GM19043 (cell line): ENCODE data around the gene SLC23A3.

ENCODE experiments used
- ATAC-seq: cut with Tn5 transposase; IDR thresholded peaks from one replicate; pipeline ENCODE4 v1.9.1; 2021; ENCODE audit warnings: low read depth; ENCODE audit not compliant: unreplicated experiment

The SLC23A3 gene

DNA sequence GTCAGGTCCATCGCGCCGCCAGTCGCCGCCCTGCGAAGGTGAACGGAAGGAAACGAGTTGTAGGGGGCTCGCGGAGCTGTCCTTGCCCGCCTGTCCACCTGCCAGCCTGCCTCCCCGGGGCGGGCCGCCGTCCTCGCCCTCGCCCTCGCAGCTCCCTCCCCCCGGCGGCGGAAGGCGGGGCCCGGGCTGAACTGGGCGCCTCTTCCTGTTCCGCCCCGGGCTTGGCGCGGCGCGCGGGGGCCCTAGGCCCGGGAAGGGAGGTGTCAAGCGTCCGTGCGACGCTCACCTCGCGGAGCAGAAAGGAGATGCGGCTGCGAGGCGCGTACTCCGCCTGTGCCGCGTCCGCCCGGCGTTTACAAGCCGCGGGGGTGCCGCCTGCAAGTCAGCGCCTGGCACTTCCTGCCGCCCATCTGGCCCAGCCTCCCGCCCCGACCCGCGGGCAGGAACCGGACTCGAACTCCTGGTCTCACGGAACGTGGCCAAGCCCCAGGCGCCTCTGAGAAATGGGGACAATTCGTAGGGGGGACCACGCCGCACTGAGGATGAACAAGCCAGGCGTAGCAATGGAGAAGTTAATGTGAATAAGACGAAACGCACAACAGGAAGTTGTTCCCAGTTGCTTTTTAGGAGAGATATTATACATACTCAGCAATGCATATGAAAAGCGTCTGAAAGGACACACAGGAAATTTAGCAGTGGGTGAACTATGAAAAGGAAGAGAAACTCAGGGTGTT is 7.2 kb upstream of the SLC23A3 start, which contains the start of gene CNPPD1:
CNPPD1 (minus strand) TSS at position 108 of the 734 bp plus-strand sequence; CDS start at position 11, 97 bp downstream.
- peak; percentile 68 for ATAC-seq

DNA sequence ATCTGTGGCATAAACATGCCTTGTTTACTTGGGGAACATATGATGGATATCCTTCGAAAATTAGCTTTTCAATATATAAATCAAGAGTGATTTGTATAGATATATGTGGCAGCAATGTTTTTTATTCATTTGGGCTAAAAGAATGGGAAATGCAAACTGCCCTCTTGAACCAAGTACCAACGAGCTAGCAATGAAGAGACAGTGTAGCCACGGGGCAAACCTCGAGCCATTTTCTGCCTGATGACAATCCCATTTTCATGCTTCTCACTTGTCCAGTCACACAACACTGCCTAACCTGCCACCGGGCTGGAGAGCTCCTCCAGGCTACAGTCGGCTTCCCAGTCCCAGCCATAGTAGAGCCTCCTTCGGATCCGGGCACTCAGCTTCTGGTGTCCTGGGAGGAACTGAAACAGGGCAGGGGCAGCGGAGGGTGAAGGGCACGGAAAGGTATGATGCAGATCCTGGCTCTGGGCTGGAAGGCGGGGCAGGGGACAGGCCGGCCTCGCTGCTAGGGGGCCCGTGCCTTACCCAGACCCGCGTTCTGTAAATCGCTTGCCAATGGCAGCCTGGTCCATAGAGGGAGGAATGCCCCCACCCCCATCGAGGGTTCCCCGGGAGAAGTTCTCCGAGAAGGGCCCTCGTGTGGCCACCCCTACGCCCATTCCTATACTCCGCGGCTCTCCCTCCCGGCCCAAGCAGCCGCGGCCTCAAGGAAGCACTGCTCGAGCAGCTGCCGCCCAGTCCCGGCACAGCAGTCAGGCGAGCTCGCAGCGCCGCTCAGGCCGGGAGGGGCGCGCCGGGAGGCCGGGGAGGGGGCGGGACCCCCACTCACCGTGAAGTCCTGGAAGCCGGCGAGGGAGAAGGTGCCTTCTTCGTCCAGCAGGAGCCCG is 6.3 kb upstream of the SLC23A3 start:
- ATAC-seq = peak; percentile 24

GRCh38 chr2:219175486-219175885 is 5.7 kb upstream of the SLC23A3 start:
- no peak for ATAC-seq

- no peak for ATAC-seq
Measured at GRCh38 chr2:219174801-219175200, 5.0 kb upstream of the SLC23A3 start.

DNA sequence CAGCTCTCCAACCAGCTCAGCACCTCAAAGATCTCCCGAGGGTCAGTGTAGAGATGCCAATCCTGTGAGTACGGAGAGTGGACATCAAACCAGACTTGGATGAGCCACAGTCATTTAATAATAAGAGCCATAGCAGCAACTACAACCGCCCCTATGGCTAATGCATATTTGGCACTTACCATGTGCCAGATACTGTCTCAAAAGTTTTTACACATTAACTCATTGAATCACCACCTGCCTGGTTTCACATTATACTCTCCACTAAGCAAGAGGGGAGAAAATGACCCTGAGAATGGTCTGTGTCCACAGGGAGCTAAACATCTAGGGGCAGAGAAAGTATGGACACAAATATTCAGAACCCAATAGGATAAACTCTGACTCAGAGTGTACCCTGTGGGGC is 4.3 kb upstream of the SLC23A3 start:
- no peak for ATAC-seq

GRCh38 chr2:219173176-219173575 is 3.3 kb upstream of the SLC23A3 start:
- ATAC-seq = no peak

- no peak for ATAC-seq
Measured at GRCh38 chr2:219172231-219173154, 2.7 kb upstream of the SLC23A3 start.

GRCh38 chr2:219171231-219171651 is 1.4 kb upstream of the SLC23A3 start:
- no peak for ATAC-seq

DNA sequence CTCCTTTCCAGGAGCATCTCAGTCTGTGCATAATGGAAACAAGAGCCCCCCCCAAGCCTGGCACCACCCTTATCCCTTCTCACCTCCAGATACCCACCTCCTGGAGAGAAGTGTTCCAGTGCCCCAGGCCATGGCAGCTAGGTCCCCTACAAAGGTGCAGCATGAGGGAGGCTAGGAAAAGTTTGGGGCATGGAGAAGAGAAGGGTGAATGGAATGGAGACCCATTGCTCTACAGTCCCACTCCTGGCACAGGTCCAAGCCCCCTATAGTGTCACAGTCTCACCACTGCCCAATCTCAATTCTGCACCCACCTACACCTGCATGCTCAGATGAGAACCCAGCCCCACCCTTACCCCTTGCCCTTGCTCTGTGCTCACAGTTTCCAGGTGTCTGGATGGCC is 897 bp downstream of the SLC23A3 start:
- ATAC-seq = no peak

- no peak for ATAC-seq
Measured at GRCh38 chr2:219168526-219168925, 1.3 kb downstream of the SLC23A3 start.

GRCh38 chr2:219167997-219168396 is 1.8 kb downstream of the SLC23A3 start:
- no peak for ATAC-seq

DNA sequence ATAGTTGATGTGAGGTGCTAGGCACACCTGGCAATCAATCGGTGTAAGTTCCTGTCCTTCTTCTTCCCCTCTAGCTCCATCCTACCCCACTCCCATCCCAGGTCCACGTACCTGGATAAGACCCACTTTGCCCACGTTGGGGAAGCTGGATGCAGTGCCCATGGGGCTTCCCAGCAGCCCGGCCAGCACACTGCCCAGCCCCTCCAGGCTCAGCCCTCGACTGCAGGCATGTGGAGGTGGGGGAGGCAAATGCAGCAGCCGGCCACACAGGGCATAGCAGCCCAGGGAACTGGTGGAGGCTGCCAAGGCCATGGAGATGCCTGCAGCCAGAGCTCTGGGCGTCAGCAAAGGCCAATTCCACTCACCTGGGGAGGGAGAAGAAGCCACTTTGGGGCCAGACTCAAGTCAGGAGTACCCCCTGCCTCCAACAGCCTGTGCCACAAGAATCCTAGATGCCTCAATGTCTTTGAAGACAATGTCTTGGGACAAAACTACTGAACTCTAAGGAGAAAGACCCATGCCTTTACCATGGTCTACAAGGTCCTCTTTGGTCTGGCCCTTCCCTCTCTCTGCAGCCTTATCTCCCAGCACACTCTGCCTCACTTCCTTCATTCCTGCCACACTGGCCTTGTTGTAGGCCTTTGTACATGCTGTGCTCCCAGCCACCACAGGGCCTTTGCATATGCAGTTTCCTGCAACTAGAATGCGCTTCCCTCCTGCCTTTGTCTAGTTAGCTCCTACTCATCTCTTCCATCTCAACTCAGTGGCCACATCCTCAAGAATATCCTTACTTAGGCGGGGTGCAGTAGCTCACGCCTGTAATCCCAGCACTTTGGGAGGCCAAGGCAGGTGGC is 4.5 kb downstream of the SLC23A3 start:
- ATAC-seq = no peak

DNA sequence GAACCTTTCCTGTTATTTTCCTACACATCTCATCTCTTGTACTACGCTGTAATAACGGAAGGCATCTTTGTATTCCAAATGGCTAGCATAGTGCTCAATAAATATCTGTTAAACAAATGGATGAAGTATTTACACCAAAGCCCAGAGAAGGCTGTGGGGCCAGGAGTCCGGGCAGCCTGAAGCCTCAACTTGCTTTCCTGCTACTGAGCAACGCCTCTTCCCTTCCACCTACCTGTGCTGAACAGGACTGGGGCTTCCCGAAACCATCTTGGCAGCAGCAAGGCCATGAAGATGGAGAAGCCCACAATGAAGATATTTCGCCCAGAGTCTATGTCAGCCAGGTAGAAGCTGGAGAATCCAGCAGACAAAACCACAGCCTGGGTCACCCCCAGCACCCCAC is 6.7 kb downstream of the SLC23A3 start:
- no peak for ATAC-seq

DNA sequence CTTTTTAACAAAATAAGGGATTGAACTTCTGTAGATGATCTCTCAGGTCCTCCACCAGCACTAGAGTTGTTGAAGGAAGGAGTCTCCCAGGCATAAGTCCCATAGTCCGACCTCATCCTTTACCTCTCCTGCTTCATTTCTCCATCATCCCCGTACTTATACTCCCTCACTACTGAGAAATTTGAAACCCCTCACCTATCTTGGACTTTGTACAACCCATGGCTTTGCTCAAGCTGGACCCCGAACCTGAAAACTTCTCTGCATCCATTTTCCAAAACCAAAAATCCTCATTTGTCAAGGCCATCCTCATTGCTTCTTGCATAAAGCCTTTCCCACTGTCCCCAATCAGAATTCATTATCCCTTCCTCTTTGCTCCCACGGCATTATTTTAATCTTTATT is 8.7 kb downstream of the SLC23A3 start:
- no peak for ATAC-seq

GRCh38 chr2:219160186-219161017 is 9.4 kb downstream of the SLC23A3 start, which contains the start of gene NHEJ1:
Gene NHEJ1, minus strand, starts transcription at chr2:219160815. Its CDS starts 2,453 bp downstream, at chr2:219158362.
- peak; percentile 81 for ATAC-seq

- ATAC-seq = peak; percentile 2
Measured at GRCh38 chr2:219159771-219160185, 10.1 kb downstream of the SLC23A3 start.

DNA sequence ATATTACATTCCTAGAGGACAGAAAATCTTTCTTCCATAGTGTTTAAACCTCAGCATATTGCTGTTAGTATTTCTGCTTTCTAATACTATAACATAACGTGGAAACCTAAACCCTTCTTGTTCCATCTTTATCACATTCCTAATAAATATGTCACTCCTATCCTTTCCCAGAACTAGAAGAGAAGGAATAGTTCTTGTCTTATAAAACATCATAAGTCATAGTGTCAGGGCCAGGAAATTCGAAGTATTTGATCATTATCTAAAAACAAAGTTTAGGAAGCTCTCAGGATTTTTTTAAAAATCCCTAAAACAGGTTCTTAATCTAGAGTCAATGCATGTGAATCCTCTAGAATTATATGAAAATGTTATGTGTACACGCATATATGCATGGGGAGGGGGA is 11.2 kb downstream of the SLC23A3 start:
- ATAC-seq = no peak

DNA sequence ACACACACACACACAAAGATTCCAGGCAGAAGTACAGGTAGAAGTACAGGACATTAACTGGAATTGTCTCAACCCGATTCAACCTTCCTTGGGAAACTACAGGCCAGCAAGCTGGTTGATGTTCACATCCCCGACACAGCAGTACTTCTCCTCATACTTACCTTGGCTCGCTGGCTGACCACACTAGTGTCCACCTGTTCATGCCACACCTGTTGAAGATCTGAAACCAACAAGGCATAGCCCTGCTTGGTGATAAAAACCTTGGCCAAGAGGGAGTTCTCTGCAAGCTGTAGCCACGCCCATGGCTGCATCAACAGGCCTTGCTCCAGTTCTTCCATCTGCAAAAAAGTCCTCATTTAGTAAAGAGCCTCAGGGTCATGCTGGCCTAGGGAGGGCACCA is 11.8 kb downstream of the SLC23A3 start:
- no peak for ATAC-seq

DNA sequence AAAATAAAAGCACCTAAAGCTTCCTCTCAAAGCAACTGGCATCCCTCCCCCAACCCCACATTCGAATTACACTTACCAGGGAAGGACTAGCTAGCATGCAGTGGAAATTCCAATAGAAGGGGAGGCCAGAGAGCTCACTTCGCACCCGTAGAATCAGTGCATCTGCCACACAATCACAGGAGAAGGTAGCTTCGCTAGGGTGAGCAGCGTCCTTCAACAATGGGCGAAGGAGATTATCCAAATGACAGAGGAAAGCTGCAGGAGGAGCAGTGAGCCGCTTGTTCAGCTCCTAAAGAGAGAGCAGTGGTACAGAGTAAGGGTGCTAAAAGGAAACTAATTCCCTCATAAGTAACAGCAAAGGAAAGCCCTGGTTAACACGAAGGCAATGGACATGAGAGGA is 12.4 kb downstream of the SLC23A3 start:
- no peak for ATAC-seq
